ENCODE data around the gene GNG4.

The GNG4 gene

GRCh38 chr1:235649368-235650163, at the start of gene GNG4:
Gene GNG4, minus strand, starts transcription at chr1:235649784. Its CDS starts 65,946 bp downstream, at chr1:235583838.
- DNase-seq = peak in 7 of 58 donors; percentile 8 to 39 (median 21)

- no peak for DNase-seq
Observed at GRCh38 chr1:235697508-235697907, 47.9 kb upstream of the GNG4 start.

- no peak for DNase-seq
Observed at GRCh38 chr1:235689356-235689755, 39.8 kb upstream of the GNG4 start.

DNA sequence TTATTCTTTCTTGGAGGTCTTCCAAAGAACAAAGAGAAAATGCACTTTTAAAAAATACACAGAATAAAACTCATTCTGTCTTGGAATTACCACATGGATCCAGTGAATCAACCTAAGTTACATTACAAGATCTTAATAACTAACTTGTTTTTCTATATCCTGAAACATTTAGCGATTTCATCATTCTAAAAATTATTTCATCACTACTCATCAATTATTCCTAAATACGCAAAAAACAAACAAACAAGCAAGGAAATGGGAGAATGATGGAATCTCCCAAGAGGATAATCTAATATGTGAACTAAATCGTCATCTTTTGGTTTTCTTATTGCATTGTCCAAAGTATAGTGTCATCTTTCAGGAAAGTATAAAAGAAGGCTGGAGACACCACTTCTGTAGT, 38.5 kb upstream of the GNG4 start:
- DNase-seq = no peak

DNA sequence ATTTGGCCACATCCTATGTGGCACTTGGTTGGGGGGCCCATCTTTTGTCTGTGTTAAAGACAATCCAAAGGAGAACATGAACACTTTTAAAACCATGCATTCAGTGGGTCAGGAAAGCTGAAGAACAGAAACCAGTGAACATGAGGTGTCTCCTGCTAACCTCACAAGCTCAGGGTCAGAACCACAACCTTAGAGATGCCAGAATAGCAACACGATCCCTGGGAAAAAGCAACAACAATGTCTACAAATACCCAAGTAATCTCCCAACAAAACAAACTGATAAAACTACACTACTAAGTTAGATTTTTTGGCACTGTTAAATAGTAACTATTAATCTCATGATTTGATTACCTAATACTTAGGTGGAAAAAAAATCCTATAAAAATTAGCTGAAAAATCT, 34.1 kb upstream of the GNG4 start:
- DNase-seq = no peak

DNA sequence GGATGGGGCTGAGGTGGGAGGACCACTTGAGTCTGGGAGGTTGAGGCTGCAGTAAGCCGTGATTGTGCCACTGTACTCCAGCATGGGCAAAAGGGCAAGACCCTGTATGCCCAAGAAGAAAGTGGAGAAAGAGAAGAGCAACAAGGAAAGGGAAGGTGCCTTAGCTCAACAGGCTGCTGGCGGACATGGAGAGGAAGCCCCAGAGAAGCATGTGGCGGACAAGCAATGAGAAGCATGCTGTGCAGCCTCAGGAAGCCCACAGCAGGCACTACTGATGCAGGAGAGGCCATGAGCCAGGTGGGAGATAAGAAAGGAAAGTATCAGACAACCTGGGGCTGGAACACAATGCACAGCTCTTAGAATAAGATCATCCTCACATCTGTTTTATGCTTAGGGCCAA, 32.6 kb upstream of the GNG4 start:
- no peak for DNase-seq

- no peak for DNase-seq
Observed at GRCh38 chr1:235679644-235680043, 30.1 kb upstream of the GNG4 start.

DNA sequence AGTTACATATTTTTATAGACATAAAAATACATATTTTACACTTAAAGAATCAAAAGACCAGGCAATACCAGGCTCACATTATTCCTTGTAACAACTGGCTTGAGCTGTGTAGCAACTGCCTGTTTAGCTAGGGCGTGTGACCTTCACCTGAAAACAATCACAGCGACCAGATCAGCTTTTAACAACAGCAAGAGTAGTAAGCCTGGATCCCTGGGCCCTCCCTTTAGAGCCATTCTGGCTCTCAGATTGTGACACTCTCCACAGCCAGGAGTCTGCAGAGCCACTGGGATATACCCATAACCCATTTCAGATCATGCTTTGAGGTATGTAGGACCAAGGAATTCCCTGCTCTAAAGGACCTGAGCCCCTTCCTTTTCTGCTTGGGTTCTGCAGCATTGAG, 29.4 kb upstream of the GNG4 start:
- DNase-seq = no peak

DNA sequence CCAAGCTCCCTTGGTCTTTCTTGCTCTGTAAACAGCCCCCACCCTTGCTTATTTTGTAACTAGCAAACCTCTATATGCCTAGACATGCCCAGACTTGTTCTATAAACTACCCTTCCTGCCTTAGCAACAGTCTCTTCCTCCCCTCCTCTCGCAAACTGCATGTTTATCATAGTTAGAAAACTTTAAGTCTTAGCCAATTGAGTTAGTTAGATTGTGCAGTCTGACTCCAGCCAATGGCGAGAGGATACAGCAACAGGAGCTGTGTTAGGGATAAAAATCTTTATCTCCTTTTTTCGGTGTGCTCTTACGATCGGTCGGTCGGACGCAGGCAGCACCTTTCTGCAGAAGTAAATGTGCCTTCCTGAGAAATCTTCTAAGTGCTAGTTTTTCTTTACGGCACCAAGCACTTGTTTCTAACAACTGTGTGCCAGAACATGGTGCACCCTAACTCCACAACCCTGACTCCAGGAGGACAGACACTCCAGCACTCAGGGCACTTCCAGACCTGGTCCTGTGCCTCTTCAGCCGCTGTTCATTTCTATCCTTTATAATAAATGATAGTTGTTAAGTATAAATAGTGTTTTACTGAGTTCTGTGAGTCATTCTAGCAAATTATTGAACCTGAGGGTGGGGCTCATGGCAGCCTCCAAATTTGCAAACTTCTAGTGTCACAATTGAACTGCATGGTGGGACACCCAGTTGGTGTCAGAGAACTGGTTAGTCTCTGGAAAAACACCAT, 25.7 kb upstream of the GNG4 start:
- DNase-seq = no peak

DNA sequence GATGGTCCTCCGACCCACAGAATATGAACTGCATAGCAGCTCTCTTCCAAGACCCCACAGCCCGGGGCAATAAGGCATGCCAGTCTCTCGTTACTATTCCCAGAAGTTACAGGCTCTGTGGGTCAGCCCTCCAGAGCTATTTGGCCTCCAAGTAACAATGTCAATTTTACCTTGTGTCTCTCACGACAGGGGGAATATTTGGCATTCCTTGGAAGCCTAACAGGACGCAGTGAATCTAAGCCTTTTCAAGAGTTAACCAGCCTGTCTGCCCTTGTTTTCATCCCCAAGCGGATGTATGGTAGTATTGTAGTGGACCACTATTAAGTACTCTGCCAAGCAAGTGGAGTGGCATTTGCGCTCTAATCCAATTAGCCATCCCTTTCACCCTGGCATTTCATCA, 24.4 kb upstream of the GNG4 start:
- no peak for DNase-seq

DNA sequence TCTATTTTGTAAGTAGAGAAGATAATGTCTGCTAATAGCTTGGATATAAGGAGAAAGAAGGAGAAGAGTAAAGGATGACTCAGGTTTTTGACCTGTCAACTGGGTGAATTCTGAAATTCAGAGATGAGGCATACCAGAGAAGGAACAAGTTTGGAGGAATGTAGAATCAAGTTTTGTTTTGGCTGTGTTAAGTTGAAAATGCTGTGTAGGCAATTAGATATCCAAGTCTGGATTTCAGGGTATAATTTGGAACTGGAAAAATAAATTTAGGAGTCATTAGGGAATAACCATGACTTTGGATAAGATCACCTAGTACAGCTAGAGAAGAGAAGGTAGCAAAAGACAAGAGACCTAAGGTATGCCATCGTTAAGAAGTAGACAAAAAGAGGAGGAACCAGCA, 22.4 kb upstream of the GNG4 start:
- no peak for DNase-seq

GRCh38 chr1:235670157-235670776, 20.7 kb upstream of the GNG4 start:
- no peak for DNase-seq

- DNase-seq = no peak
Observed at GRCh38 chr1:235669277-235669676, 19.7 kb upstream of the GNG4 start.

- DNase-seq = no peak
Observed at GRCh38 chr1:235663628-235664027, 14.0 kb upstream of the GNG4 start.

DNA sequence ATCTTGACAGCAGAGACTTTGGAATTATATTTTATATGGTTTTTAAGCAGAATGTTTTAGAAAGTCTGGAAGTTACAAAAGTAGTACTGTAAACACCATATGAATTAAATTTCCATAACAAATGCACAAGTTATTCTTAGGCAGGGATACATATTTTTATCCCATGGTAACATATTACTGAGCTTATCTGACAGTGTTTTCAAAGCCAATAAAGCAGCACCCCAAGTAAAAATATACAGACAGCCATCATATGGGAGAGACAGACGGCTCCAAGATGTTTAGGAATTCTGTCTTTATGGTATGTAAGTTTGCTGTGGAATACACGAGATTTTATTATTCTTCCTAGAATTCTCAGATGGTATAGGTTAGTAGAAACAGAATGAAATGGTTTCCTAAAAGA, 12.0 kb upstream of the GNG4 start:
- DNase-seq = no peak

- DNase-seq = no peak
Observed at GRCh38 chr1:235659186-235659771, 9.7 kb upstream of the GNG4 start.

- no peak for DNase-seq
Observed at GRCh38 chr1:235657747-235658526, 8.4 kb upstream of the GNG4 start.

- no peak for DNase-seq
Observed at GRCh38 chr1:235657269-235657668, 7.7 kb upstream of the GNG4 start.

DNA sequence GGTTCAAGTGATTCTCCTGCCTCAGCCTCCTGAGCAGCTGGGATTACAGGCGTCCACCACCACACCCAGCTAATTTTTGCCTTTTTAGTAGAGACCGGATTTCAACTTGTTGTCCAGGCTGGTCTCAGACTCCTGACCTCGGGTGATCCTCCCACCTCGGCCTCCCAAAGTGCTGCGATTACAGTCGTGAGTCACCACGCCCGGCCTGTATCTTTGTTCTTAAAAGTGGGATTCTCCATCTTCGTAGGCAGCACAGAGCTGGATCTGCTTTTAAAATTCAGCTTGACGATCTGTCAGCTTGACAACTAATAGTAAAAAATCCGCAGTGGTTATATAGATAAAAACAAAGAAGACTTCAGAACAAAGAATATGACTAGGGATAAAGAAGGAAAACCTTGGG, 2.8 kb upstream of the GNG4 start:
- no peak for DNase-seq

- DNase-seq = no peak
Observed at GRCh38 chr1:235651170-235651806, 1.7 kb upstream of the GNG4 start.

Measured in anterior cingulate cortex (tissue), 58 donors.